GM18508 (cell line): ENCODE data around the gene POU3F3.

ENCODE experiments used
- ATAC-seq: cut with Tn5 transposase; IDR thresholded peaks from one replicate; pipeline ENCODE4 v1.9.1; 2021; ENCODE audit warnings: moderate number of reproducible peaks; ENCODE audit not compliant: insufficient read depth, unreplicated experiment

Gene POU3F3

GRCh38 chr2:104859766-104860450, 6.0 kb downstream of the POU3F3 start:
- ATAC-seq, result no peak

DNA sequence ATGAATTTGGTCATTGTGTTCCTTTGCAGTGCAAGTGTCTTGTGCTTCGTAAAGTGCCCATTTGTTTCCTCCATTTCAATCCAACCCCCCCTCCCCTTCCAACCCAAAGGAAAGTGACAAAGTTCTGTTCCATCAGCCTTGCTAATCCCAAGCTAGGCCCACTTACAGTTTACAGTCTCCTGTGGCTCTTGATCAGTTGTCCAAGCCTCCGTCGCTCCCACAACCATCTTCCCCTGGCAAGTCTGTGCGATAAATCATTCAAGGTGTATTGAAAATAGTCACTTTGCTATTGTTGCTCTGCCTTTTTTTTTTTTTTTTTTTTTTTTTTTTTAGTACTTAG, 6.5 kb downstream of the POU3F3 start:
- ATAC-seq, result no peak

DNA sequence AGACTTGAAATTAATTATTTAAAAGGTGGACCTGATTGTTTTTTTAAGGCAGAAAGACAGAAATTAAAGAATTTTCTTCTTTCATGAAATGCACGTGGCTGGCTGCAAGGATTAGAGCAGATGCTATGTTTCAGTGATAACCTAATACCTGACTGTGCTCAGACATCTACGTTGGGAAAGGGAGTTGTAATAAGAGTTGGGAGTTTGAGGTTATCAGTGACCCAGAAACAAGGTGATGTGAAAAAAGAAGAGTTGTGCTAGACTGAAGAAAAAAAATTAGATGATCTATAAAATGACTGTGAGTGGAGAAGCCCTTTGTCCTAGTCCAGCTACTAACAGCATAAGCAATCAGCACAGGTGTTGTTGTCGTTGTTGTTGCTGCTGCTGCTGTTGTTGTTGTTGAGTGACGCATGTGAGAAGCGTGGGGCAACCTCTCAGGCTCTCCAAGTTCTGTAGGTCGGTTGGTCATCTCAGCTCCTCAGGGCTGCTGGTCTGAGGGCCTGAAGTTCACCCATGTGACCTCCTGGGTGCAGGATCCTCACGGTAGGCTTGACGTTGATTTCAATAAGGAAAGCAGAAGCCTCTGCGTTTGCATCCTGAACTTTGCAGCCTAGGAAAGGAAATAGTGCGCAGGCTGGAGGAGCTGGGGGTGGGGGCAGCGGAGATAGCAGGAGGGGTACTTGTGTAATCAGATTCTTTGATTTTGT, 7.6 kb downstream of the POU3F3 start:
- no peak for ATAC-seq

GRCh38 chr2:104862058-104862941, 8.4 kb downstream of the POU3F3 start:
- ATAC-seq, result no peak

- no peak for ATAC-seq
Measured at GRCh38 chr2:104863146-104863467, 9.2 kb downstream of the POU3F3 start.

GRCh38 chr2:104863468-104864279, 9.8 kb downstream of the POU3F3 start:
- no peak for ATAC-seq

- ATAC-seq, result no peak
Measured at GRCh38 chr2:104864280-104865095, 10.6 kb downstream of the POU3F3 start.

DNA sequence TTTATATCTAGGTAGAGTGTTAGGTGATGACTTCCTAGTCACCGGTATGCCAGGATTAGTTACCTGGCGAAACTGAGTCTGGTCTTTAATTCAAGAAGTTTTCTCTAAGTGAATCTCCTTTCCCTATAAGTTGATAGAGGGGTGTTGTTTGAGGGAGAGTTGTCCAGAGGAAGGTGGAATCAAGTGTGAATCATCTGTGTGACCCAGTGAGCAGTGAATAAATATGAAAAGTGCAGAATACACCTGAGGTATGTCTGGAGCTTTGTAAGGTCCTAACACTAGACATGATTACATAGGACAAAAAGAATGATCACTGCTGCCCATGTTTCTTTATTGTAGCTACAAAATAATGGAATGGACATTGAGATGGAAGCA, 11.2 kb downstream of the POU3F3 start:
- no peak for ATAC-seq

GRCh38 chr2:104866122-104866864, 12.4 kb downstream of the POU3F3 start:
- ATAC-seq, result no peak

GRCh38 chr2:104866883-104867812, 13.2 kb downstream of the POU3F3 start:
- no peak for ATAC-seq

DNA sequence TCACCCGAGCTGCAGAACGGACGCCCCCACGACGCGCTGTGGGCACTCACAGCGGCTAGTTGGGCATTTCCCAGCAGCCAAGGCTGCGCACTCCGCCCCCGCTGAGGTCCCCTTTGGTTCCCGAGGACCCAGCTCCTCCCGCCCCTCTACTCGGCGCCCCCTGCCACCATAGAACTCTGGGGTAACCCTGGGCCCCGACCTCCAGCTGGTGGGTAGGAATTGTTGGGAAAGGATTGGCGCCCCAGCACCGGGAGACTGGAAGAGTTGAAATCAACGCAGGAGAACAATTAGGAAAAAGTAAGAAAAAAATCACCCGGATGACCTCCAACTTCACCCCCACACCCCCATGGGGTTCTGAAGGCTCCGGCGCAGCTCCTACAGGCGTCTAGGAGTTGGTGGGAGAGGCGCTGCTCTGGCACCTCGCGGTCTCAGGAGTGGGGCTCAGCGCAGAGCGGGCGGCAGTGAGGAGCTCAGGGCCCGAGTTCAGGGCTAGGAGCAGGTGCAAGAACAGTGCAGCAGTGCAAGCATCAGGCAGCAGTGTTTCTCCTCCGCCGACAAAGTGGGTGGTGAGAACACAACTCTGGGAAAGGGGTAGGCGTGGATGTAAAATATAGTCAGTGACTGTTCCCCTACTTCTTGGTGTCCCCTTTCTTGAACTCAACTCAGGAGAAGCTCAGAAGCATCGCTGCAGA, 14.0 kb downstream of the POU3F3 start:
- ATAC-seq, result no peak

DNA sequence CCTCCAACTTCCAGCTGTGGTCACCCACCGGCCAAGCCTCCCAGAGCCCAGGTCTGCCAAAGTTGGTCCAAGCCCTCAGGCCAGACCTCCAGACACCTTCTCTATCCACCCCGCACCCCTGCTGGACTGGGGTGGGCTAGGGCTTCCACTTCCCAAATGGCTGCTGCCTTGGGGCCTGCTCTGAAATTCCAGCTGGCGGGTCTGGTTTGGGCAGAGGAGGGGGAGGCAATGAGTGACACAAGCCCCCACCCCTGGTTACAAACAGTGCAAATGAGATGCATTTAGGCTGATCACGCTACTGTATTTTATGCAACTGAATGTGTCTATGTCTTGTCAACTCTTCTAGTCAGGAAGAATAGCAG, 14.6 kb downstream of the POU3F3 start:
- no peak for ATAC-seq

DNA sequence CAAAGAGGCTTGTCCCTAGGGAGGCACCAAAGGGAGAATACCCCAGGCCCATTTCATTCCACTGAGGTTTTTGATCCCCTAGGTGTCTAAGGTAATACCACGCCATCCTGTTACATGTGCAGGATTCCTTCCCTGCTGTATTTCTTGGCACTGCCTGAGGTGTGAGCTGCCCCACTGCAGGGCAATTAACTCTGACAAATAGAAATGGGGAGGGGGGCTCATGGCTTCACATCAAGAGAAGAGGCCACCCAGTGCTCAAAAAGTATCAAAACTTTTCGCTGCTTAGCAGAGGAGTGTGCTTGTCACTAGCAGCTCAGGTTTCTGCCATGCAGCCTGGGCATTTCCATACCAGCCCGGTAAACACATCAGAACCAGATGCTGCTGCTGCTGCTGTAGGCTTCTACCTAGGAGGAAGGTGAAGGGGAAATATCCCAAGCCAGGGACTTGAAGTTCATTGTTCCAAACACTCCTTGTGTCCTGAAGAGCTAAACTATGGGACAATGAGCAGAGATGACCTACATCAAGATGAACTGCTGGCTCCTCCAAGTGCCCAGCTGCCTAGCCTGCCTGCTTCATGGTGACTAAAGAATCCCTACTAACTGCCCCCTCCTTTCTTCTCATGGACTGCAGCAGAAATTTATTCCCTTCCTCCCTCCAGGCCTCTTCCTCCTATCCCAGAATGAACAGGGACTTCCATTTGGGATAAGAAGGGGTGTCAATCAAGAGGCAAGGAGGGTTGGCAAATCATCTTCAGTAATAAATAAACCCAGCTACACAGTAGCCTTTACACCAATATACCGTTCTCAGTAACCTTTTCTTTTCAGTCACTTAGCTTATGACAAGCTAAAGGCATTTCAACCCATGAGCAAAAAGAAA, 16.4 kb downstream of the POU3F3 start:
- no peak for ATAC-seq

DNA sequence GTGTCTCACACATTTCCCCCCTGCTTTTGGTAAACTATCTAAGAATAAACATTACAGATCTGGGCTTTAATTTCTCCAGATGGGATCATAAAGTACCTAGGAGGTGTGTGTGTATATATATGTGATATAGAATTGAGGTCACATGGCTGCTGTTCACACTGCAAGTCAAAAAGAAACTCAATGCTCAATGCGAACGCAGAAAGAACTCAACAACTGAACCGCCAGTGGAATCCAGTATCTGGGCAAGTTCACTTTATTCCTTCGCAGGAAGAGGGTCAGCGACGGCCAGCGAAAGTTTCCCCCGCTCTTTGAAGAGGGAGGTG, 17.7 kb downstream of the POU3F3 start:
- no peak for ATAC-seq

- no peak for ATAC-seq
Measured at GRCh38 chr2:104871972-104872865, 18.3 kb downstream of the POU3F3 start.
